HG02763 (cell line): Measurements from ENCODE around the gene VAMP2.

Experiments used
- ATAC-seq: cut with Tn5 transposase; IDR thresholded peaks from one replicate; pipeline ENCODE4 v1.9.1; 2021; ENCODE audit warnings: mild to moderate bottlenecking, moderate library complexity; ENCODE audit not compliant: unreplicated experiment

VAMP2 gene

DNA sequence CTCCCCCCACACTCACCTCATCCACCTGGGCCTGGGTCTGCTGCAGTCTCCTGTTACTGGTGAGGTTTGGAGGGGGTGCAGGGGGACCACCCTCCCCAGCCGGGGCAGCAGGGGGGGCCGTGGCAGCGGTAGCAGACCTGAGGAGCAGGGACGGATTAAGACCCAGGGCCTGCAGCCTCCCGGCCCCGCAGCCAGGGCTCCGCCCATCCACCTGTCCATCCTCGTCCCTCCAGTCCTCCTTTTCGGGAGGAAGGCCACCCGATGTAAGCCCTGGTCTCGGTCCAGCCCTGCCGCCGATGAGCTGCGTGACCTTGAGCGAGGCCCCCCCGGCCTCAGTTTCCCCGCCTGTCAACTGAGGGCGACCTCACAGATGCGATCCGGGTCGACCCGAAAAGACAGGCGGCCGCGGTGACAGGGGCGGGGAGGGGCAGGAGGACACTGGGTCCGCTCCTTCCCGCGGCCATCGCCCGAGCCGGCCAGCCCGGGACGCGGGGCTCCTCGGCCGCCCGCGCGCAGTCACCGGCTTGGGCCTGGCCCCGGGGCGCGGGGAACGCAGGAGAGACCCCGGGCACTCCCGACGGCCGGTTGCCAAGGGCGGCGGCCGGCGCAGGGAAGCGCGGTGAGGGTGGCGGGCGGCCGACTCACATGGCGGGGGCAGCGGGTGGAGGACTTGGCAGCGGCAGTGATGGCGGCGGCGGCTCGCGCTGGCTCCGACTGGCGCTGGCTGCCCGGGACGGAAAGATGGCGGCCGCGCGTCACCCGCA, at the start of gene VAMP2:
VAMP2 (minus strand) TSS at position 716 of the 764 bp plus-strand sequence; CDS start at position 647, 69 bp downstream.
- peak; percentile 44 for ATAC-seq

- no peak for ATAC-seq
These were observed 48.2 kb upstream of the VAMP2 start for GRCh38 chr17:8210761-8211458.

DNA sequence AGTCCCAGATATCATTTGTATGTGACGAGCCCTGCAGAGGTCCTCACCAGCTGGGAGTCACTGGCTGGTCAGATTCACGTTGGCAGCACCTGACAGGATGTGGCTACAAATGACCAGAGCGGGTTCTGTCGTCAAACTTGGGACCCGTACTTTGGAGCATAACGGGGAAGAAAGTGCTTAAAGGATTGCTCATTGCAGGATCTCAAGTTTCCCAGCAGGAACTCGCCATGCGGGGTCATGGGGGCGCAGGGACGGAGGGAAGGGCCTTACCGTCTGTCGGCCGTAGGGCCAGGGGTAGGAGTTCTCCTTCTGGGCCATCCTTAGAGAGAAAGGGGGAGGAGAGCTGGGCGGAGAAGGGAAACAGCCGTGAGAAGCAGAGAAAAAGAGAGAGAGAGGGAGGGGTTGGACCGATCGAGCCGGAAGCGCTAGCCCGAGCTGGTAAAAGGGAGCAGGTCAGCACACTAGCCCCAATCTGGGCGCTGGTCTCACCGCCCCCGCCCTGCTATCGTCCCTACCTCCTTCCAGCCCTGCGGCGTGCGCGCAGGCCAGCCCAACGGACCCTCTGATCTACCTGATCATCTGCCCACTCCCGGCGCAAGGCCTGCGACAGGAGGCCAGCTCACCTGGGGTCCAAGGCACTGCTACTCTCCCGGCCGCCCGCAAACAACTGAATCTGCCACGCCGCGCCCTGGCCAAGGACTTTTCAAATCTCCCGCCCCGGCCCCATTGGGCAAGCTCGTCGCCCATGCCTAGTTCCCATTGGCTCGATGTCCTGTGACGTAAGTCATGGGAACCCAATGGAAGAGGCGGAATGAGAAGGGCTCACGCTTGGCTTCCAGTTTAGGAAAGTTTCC, 47.4 kb upstream of the VAMP2 start, which contains the start of gene AURKB:
AURKB (minus strand) TSS at position 669 of the 854 bp plus-strand sequence; CDS start at position 318, 351 bp downstream.
- ATAC-seq = peak; percentile 88

DNA sequence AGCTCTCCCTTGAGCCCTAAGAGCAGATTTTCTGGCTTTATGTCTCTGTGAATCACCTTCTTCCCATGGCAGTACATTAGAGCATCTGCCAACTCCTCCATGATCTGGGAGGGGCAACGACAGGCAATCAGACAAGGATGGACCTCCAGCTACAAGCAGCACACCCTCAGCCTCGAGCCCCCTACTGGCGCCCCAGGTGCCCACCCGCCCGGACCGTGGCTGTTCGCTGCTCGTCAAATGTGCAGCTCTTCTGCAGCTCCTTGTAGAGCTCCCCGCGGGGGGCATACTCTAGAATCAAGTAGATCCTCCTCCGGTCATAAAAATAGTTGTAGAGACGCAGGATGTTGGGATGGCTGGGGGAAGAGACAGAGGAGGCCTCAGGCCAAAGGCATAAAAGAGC, 43.8 kb upstream of the VAMP2 start:
- no peak for ATAC-seq

GRCh38 chr17:8204761-8205555, 42.2 kb upstream of the VAMP2 start:
- no peak for ATAC-seq

DNA sequence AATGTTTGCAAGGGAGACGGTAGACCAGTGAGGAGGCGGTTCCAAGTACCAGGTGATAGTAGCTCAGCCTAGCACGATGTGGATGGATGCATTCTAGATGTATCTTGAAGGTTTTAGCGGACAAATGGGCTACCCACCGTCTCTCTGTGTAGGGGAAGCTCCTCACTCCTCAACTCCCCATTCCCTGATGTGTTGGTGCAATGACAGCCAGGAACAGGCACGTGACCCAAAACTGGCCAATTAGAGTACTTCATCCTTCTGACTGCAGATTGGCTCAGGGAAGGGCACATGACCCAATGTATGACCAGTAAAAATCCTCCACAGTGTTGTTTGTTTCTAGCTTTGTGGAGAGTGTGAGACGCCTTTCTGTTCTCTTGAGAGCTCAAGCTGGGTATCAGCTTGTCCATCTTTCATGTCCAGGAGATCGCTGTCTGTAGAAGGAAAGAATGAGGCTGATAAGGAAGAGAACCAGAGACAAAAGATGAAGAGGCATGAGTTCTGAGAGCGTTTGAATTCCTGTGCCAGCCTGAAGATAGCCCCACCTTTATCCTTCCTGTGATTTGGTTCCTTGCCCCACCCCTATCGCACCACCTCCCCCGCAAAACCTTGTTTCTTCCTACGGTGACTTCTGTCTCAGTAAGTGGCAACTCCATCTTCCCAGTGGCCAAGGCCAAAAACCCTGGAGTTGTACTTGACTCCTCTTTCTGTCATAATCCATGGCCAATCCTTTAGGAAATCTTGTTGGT, 29.5 kb upstream of the VAMP2 start:
- ATAC-seq = peak; percentile 24

GRCh38 chr17:8190506-8190905, 27.8 kb upstream of the VAMP2 start:
- ATAC-seq = no peak

GRCh38 chr17:8189711-8190477, 27.1 kb upstream of the VAMP2 start, which contains the start of gene BORCS6:
Gene BORCS6 (minus strand): TSS chr17:8190180. CDS start chr17:8190140, 40 bp downstream.
- peak; percentile 45 for ATAC-seq

- ATAC-seq = no peak
These were observed 26.4 kb upstream of the VAMP2 start for GRCh38 chr17:8189041-8189710.

DNA sequence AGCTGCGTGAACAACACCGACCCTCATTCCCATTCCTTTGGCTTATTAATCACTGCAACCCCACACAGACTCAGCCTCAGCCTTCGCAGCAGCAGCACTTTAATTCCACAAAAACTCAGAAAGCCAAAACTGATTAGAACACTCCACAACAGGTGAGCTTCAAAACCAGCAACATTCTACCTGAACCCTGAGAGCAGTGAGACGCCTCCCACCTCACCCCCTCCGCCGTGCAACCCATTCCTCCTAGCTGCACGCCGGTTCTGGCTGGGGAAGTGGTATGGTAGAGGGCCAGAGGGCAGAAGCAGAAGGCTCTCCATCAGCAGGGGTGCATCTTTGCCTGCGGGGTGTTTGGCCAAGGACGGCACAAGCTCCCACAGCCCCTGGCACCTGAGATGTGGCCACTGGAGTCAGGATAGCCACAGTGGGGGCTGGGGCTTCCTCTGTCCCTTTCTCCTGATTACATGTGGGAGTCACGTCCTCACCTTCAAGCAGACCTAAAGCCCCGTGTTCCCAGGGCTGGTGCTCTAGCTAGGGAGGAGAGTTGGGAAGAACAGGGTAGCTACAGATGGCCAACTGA, 25.6 kb upstream of the VAMP2 start:
- no peak for ATAC-seq

GRCh38 chr17:8187517-8188262, 24.9 kb upstream of the VAMP2 start:
- ATAC-seq = peak; percentile 22

- ATAC-seq = peak; percentile 21
These were observed 24.2 kb upstream of the VAMP2 start for GRCh38 chr17:8186787-8187516.

DNA sequence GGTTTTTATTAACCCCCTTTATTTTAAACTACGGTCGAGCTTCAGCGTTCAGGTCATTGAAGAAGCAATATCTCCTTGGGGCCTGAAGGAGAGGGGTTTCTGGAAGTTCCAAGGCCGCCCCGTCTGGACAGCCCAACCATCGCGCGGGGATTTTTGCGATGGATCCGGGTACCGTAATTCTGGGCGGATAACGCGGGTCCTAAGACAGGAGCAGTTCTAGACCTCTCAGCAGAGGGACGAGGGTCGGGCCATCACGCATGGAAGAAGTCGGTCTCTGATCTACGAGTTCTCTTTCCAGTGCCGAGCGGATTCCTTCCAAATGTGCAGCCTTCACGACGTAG, 23.7 kb upstream of the VAMP2 start:
- peak; percentile 0 for ATAC-seq

DNA sequence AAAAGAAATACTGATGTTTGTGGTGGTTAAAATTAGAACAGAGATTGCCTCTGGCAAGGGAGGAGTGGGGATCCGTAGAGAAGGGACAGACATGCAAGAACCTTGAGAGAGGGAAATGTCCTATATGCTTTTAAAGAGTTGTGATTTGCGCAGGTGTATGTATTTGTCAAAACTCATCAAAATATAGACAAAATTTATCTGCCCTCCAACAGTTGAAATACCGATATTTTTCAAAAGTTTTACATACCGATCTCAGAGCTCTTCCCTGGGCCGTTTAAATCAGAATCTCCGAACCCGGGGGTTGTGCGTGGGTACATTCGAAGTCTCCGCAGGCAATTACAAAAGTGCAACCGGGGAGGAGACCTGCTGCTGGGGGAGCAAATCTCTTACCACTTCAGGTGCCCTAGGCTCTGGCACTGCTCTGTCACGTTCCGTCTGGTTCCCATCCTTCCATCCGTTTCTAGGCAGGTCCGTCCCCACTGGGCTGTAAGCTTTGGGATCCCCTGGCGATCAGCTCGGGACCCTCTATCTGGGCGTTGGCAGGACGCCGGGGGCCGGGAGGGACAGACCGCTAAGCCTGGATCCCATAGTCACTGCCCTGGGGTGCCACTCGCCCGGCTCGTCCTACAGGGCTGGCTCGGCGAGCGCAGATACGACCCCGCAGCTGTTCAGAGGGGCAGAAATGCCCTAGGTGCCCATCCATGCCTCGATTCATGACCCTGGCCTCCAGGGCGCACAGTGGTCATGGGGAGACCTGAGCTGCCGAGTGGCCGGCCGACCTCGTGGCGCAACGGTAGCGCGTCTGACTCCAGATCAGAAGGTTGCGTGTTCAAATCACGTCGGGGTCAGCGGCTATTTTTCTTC, 23.1 kb upstream of the VAMP2 start:
- ATAC-seq = no peak

GRCh38 chr17:8176998-8177731, 14.4 kb upstream of the VAMP2 start:
- no peak for ATAC-seq
